H9 (cell line): ENCODE data around the gene CCR9. TPM values are rescaled to one million over a fixed set of nuclear protein-coding genes. Genes with fewer than 3 reads are reported as not detected.

Source experiments
- DNase-seq: peaks from one replicate; pipeline ENCODE4 v3.0.0-alpha.2; 2017
- H2AFZ ChIP-seq: one replicate; pipeline ENCODE4 v1.6.1; 2013; ENCODE audit warnings: mild to moderate bottlenecking, low read length, control low read depth, moderate library complexity
- H2AK5ac ChIP-seq: 2 replicates; pipeline ENCODE4 v1.6.1; 2013; ENCODE audit warnings: low read length, control low read depth, mixed read lengths; ENCODE audit not compliant: insufficient read length
- H2BK120ac ChIP-seq: one replicate; pipeline ENCODE4 v1.6.1; 2013; ENCODE audit warnings: low read depth, mild to moderate bottlenecking, low read length, control low read depth, inconsistent platforms; ENCODE audit not compliant: poor library complexity, severe bottlenecking
- H2BK12ac ChIP-seq: 2 replicates; pipeline ENCODE4 v1.6.1; 2013; ENCODE audit warnings: low read length, control low read depth, mixed read lengths, low read depth; ENCODE audit not compliant: insufficient read length
- H2BK15ac ChIP-seq: 2 replicates; pipeline ENCODE4 v1.6.1; 2013; ENCODE audit warnings: low read depth, low read length, control low read depth
- H2BK20ac ChIP-seq: one replicate; pipeline ENCODE4 v1.6.1; 2013; ENCODE audit warnings: low read depth, mild to moderate bottlenecking, low read length, control low read depth, inconsistent platforms; ENCODE audit not compliant: poor library complexity, severe bottlenecking
- H2BK5ac ChIP-seq: 2 replicates; pipeline ENCODE4 v1.6.1; 2013; ENCODE audit warnings: low read length, control low read depth, mixed read lengths; ENCODE audit not compliant: insufficient read length
- H3K14ac ChIP-seq: 2 replicates; pipeline ENCODE4 v1.6.1; 2013; ENCODE audit warnings: low read length, control low read depth; ENCODE audit not compliant: insufficient read depth
- H3K18ac ChIP-seq: 2 replicates; pipeline ENCODE4 v1.6.1; 2013; ENCODE audit warnings: low read depth, mild to moderate bottlenecking, mixed read lengths, low read length, control low read depth; ENCODE audit not compliant: insufficient read length
- H3K23ac ChIP-seq: 2 replicates; pipeline ENCODE4 v1.6.1; 2013; ENCODE audit warnings: low read length, control low read depth, mixed read lengths, low read depth; ENCODE audit not compliant: insufficient read length
- H3K23me2 ChIP-seq: 2 replicates; pipeline ENCODE4 v1.6.1; 2013; ENCODE audit warnings: low read depth, mild to moderate bottlenecking, mixed read lengths, low read length, control low read depth; ENCODE audit not compliant: insufficient read length, poor library complexity, severe bottlenecking
- H3K27ac ChIP-seq: 2 replicates; pipeline ENCODE4 v1.5.1; 2013; ENCODE audit warnings: low read length, control low read depth, mixed read lengths, low read depth; ENCODE audit not compliant: insufficient read length
- H3K27me3 ChIP-seq: 2 replicates; pipeline ENCODE4 v1.6.1; 2013; ENCODE audit warnings: low read length, control low read depth, inconsistent platforms; ENCODE audit not compliant: insufficient read depth
- H3K4ac ChIP-seq: 2 replicates; pipeline ENCODE4 v1.6.1; 2013; ENCODE audit warnings: low read depth, mild to moderate bottlenecking, control low read depth, inconsistent platforms, low read length, moderate library complexity
- H3K4me1 ChIP-seq: 2 replicates; pipeline ENCODE4 v1.6.1; 2013; ENCODE audit warnings: low read length, control low read depth, inconsistent platforms; ENCODE audit not compliant: insufficient read depth
- H3K4me2 ChIP-seq: 2 replicates; pipeline ENCODE4 v1.6.1; 2013; ENCODE audit warnings: low read length, control low read depth, mixed read lengths; ENCODE audit not compliant: insufficient read length, insufficient read depth
- H3K56ac ChIP-seq: 2 replicates; pipeline ENCODE4 v1.6.1; 2013; ENCODE audit warnings: low read depth, mild to moderate bottlenecking, mixed read lengths, low read length, control low read depth; ENCODE audit not compliant: insufficient read length
- H3K79me1 ChIP-seq: 2 replicates; pipeline ENCODE4 v1.6.1; 2013; ENCODE audit warnings: low read depth, mild to moderate bottlenecking, moderate library complexity, low read length, control low read depth, inconsistent platforms; ENCODE audit not compliant: insufficient read depth, poor library complexity, severe bottlenecking
- H3K79me2 ChIP-seq: 2 replicates; pipeline ENCODE4 v1.6.1; 2013; ENCODE audit warnings: low read length, control low read depth, inconsistent platforms; ENCODE audit not compliant: insufficient read depth
- H3K9ac ChIP-seq: 2 replicates; pipeline ENCODE4 v1.6.1; 2013; ENCODE audit warnings: low read length, control low read depth, mixed read lengths; ENCODE audit not compliant: insufficient read length; ENCODE audit errors: extremely low read depth
- H3K9me3 ChIP-seq: one replicate; pipeline ENCODE4 v1.6.1; 2013; ENCODE audit warnings: low read depth, low read length, inconsistent platforms; ENCODE audit not compliant: control insufficient read depth
- H3T11ph ChIP-seq: one replicate; pipeline ENCODE4 v1.6.1; 2013; ENCODE audit warnings: mild to moderate bottlenecking, low read length, control low read depth, inconsistent platforms
- H4K20me1 ChIP-seq: one replicate; pipeline ENCODE4 v1.6.1; 2013; ENCODE audit not compliant: control insufficient read depth, insufficient read length, insufficient read depth
- H4K5ac ChIP-seq: 2 replicates; pipeline ENCODE4 v1.6.1; 2013; ENCODE audit warnings: low read depth, mild to moderate bottlenecking, mixed read lengths, low read length, control low read depth; ENCODE audit not compliant: insufficient read length
- H4K8ac ChIP-seq: replicated peaks from 2 replicates; pipeline ENCODE4 v1.6.1; 2013; ENCODE audit warnings: low read length, control low read depth, mixed read lengths, low read depth; ENCODE audit not compliant: insufficient read length
- H4K91ac ChIP-seq: 2 replicates; pipeline ENCODE4 v1.6.1; 2013; ENCODE audit warnings: low read depth, mild to moderate bottlenecking, moderate library complexity, mixed read lengths, low read length, control low read depth; ENCODE audit not compliant: insufficient read length
- H3K27ac Mint-ChIP-seq, 3 experiments: 2 replicates in 2 of 3; 3 replicates in 1 of 3; pipeline ENCODE4 v1.8.0; 2020 to 2021; ENCODE audit warnings: mixed read lengths in 3 of 3, mild to moderate bottlenecking in 1 of 3, moderate library complexity in 1 of 3
- H3K27me3 Mint-ChIP-seq: 2 replicates; pipeline ENCODE4 v1.8.0; 2021; ENCODE audit warnings: low read depth, mild to moderate bottlenecking, moderate library complexity, mixed read lengths
- H3K36me3 Mint-ChIP-seq, 3 experiments: 2 replicates in 2 of 3; 3 replicates in 1 of 3; pipeline ENCODE4 v1.8.0; 2020 to 2021; ENCODE audit warnings: low read depth in 3 of 3, mixed read lengths in 3 of 3; ENCODE audit not compliant: insufficient read depth in 1 of 3
- H3K4me1 Mint-ChIP-seq, 2 experiments: 2 replicates each; pipeline ENCODE4 v1.8.0; 2020; ENCODE audit warnings: mixed read lengths in 2 of 2
- H3K4me3 Mint-ChIP-seq, 2 experiments: 2 replicates in 1 of 2; 3 replicates in 1 of 2; pipeline ENCODE4 v1.8.0; 2020 to 2021; ENCODE audit warnings: mild to moderate bottlenecking in 2 of 2, mixed read lengths in 2 of 2, moderate library complexity in 1 of 2
- H3K9me3 Mint-ChIP-seq, 2 experiments: 2 replicates in 1 of 2; 3 replicates in 1 of 2; pipeline ENCODE4 v1.8.0; 2020; ENCODE audit warnings: mild to moderate bottlenecking in 2 of 2, mixed read lengths in 2 of 2, moderate library complexity in 1 of 2
- CTCF ChIP-seq: fragments of 200-600 bp; sonication (generic); conservative IDR thresholded peaks from 3 replicates; pipeline ENCODE4 v1.8.0; 2021; ENCODE audit warnings: antibody characterized with exemption, mild to moderate bottlenecking
- WGBS: extraction: QIAGEN DNeasy Blood & Tissue Kit; methylation state at CpG from one replicate; pipeline ENCODE4 v1.1.7; 2013; ENCODE audit warnings: missing lambda C conversion rate, low lambda C conversion rate, mixed read lengths; ENCODE audit not compliant: insufficient read length; ENCODE audit errors: extremely low coverage; 5-methylcytosine and 5-hydroxymethylcytosine counted together
- total RNA-seq: library from RNA; stranded (reverse); gene quantifications from 2 replicates; pipeline ENCODE4 v1.2.1, GENCODE V29; 2021

CCR9 gene
- total RNA-seq, 1 experiment from 2014 or later, result not detected

- no peak overlapping the region for H4K5ac ChIP-seq
- H2AFZ ChIP-seq, result no peak overlapping the region
- H3K9me3 ChIP-seq, result no peaks in the 10 kb centered on the region
- H3K4me1 ChIP-seq, result no peaks in the 10 kb centered on the region; the same call in 1 of the 2 replicates
- H3K14ac ChIP-seq, result no peak overlapping the region
- TF ChIP-seq CTCF, result no peak
- H2BK20ac ChIP-seq, result no peak overlapping the region
- H3K23me2 ChIP-seq, result no peaks in the 10 kb centered on the region
- no peak overlapping the region for H3T11ph ChIP-seq
- no peak overlapping the region for H3K27ac ChIP-seq
- H4K8ac ChIP-seq, result no peak overlapping the region
- no peak overlapping the region for H2BK120ac ChIP-seq
- no peak overlapping the region for H3K4me3 Mint-ChIP-seq
- no peak overlapping the region for H3K56ac ChIP-seq
- H2AK5ac ChIP-seq, result no peak overlapping the region
- H3K79me1 ChIP-seq, result no peaks in the 10 kb centered on the region
- H3K4ac ChIP-seq, result no peak overlapping the region
- peaks cover 7 to 10% of the 10 kb centered on the region in 2 experiments for H3K4me1 Mint-ChIP-seq
- H2BK12ac ChIP-seq, result no peak overlapping the region
- no peak overlapping the region for H3K4me2 ChIP-seq
- DNase-seq, result no peak
- no peak overlapping the region for H3K23ac ChIP-seq
- no CpG with 5 or more reads among the region's 13 CpGs for WGBS
- no peak overlapping the region for H2BK15ac ChIP-seq
- H4K20me1 ChIP-seq, result no peaks in the 10 kb centered on the region
- H3K9me3 Mint-ChIP-seq, result no peaks in the 10 kb centered on the region
- no peaks in the 10 kb centered on the region for H3K27me3 ChIP-seq
- H2BK5ac ChIP-seq, result no peak overlapping the region
- no peak overlapping the region for H4K91ac ChIP-seq
- H3K18ac ChIP-seq, result no peak overlapping the region
- H3K27ac Mint-ChIP-seq, result peak overlapping the region in 1 of 3 experiments; percentile 80; a peak in 1 of 7 replicates
- peaks cover 29% of the 10 kb centered on the region for H3K27me3 Mint-ChIP-seq
- H3K36me3 Mint-ChIP-seq, result peaks cover 0 to 15% (median 4%) of the 10 kb centered on the region in 3 experiments; a peak in 4 of 7 replicates
- H3K79me2 ChIP-seq, result no peaks in the 10 kb centered on the region
- H3K9ac ChIP-seq, result no peak overlapping the region
Measured at GRCh38 chr3:45915518-45916231, 29.3 kb downstream of the CCR9 start.
